Testis (tissue), 3 donors: ENCODE measurements around the gene SIK3. TPM values are rescaled to one million over a fixed set of nuclear protein-coding genes. Genes with fewer than 3 reads are reported as not detected.

Experiments
- DNase-seq: peaks from one replicate; pipeline ENCODE4 v3.0.0-alpha.2; 2019
- H3K27ac ChIP-seq, 2 donors: fragments of 200-600 bp; sonication (generic); one replicate each; pipeline ENCODE4 v1.5.1; 2019
- H3K27me3 ChIP-seq: fragments of 200-600 bp; sonication (generic); one replicate; pipeline ENCODE4 v1.5.1; 2019
- H3K36me3 ChIP-seq: fragments of 200-600 bp; sonication (generic); one replicate; pipeline ENCODE4 v1.5.1; 2017; ENCODE audit warnings: low read depth; ENCODE audit errors: missing control alignments
- H3K4me1 ChIP-seq: fragments of 200-600 bp; sonication (generic); one replicate; pipeline ENCODE4 v1.5.1; 2019
- H3K4me3 ChIP-seq, 2 donors: fragments of 200-600 bp; sonication (generic); one replicate each; pipeline ENCODE4 v1.5.1; 2017 to 2019
- H3K9me3 ChIP-seq: fragments of 200-600 bp; sonication (generic); one replicate; pipeline ENCODE4 v1.5.1; 2017
- CTCF ChIP-seq, 3 experiments: fragments of 450-650 bp in 2 of 3; fragments of 200-600 bp in 1 of 3; sonication (generic) in 1 of 3; IDR thresholded peaks; one replicate each; pipeline ENCODE4 v1.5.1; 2016 to 2019; ENCODE audit warnings: antibody characterized with exemption in 3 of 3, mild to moderate bottlenecking in 2 of 3, moderate library complexity in 1 of 3
- POLR2A ChIP-seq: fragments of 450-650 bp; IDR thresholded peaks from one replicate; pipeline ENCODE4 v1.6.1; 2017; ENCODE audit warnings: antibody characterized with exemption, mild to moderate bottlenecking, moderate library complexity
- WGBS, 2 donors: methylation state at CpG; one replicate each; pipeline ENCODE4 v1.1.5; 2018; 5-methylcytosine and 5-hydroxymethylcytosine counted together
- intact Hi-C: fragments of 100-400 bp; cut with DNase I; formaldehyde crosslinking; loops from one replicate; pipeline ENCODE4 v1.15.1; 2023; ENCODE audit warnings: low total_unique reads
- polyA plus RNA-seq: library from polyadenylated mRNA; stranded (reverse); fragments of 350-450 nt; fragmentation: Illumina TruSeq; extraction: RNeasy Lipid Tissue Mini Kit (QIAGEN cat#74804); gene quantifications from one replicate; pipeline ENCODE4 v1.2.3, GENCODE V29; 2014; ENCODE audit warnings: low read depth, low replicate concordance; ENCODE audit not compliant: insufficient read depth
- total RNA-seq, 2 donors: library from RNA; depleted of rRNA; stranded (reverse); fragments of >200 nt; gene quantifications; one replicate each; pipeline ENCODE4 v1.2.3, GENCODE V29; 2016

SIK3 gene
- total and polyA plus RNA-seq, 3 donors from 2014 or later, result 112 to 125 (median 123) TPM

DNA sequence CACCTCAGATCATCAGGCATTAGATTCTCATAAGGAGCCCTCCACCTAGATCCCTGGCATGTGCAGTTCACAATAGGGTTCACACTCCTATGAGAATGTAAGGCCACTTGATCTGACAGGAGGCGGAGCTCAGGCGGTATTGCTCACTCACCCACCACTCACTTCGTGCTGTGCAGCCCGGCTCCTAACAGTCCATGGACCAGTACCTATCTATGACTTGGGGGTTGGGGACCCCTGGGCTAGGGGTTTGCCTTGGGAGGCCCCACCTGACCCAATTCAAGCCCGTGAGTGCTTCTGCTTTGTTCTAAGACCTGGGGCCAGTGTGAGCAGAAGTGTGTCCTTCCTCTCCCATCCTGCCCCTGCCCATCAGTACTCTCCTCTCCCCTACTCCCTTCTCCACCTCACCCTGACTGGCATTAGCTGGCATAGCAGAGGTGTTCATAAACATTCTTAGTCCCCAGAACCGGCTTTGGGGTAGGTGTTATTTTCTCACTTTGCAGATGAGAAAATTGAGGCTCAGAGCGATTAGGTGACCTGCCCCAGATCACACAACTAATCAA lies 266.4 kb downstream of the SIK3 start:
- Histone ChIP-seq H3K9me3 (no peaks in the 10 kb centered on the region), H3K4me1 (peaks cover 15% of the 10 kb centered on the region), H3K27ac (no peak overlapping the region), H3K27me3 (no peaks in the 10 kb centered on the region), H3K36me3 (no peaks in the 10 kb centered on the region), H3K4me3 (no peak overlapping the region)
- intact Hi-C loops, result no loop called here
- no peak for TF ChIP-seq POLR2A
- DNase-seq, result no peak
- WGBS, 2 donors, result 88 to 96% methylated on average over 5 to 7 of the region's 7 CpGs

- no peaks in the 10 kb centered on the region for H3K9me3 ChIP-seq
- no peak overlapping the region for H3K27ac ChIP-seq
- no peak for DNase-seq
- H3K27me3 ChIP-seq, result no peaks in the 10 kb centered on the region
- H3K4me1 ChIP-seq, result peaks cover 6% of the 10 kb centered on the region
- intact Hi-C loops, result no loop called here
- H3K36me3 ChIP-seq, result no peaks in the 10 kb centered on the region
- 98% methylated on average over 13 to 17 of the region's 17 CpGs for WGBS, 2 donors
- H3K4me3 ChIP-seq, result no peak overlapping the region
- no peak for TF ChIP-seq CTCF (IDR thresholded peaks at IDR 0.05)
- no peak for TF ChIP-seq POLR2A
Measured at GRCh38 chr11:116830184-116830912, 267.9 kb downstream of the SIK3 start.

DNA sequence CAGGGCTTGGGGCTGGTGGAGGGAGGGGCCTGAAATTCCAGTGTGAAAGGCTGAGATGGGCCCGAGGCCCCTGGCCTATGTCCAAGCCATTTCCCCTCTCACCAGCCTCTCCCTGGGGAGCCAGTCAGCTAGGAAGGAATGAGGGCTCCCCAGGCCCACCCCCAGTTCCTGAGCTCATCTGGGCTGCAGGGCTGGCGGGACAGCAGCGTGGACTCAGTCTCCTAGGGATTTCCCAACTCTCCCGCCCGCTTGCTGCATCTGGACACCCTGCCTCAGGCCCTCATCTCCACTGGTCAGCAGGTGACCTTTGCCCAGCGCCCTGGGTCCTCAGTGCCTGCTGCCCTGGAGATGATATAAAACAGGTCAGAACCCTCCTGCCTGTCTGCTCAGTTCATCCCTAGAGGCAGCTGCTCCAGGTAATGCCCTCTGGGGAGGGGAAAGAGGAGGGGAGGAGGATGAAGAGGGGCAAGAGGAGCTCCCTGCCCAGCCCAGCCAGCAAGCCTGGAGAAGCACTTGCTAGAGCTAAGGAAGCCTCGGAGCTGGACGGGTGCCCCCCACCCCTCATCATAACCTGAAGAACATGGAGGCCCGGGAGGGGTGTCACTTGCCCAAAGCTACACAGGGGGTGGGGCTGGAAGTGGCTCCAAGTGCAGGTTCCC lies 268.6 kb downstream of the SIK3 start, which contains the start of gene APOC3:
APOC3 (plus strand) TSS at position 383 of the 659 bp plus-strand sequence. CDS start 676 bp downstream, outside the sequence.
- no peak within 1 kb of the TSS for H3K27ac ChIP-seq
- WGBS, 2 donors, result 86 to 95% methylated on average over 7 to 9 of the region's 9 CpGs

GRCh38 chr11:116828632-116829524 lies 269.4 kb downstream of the SIK3 start:
- Histone ChIP-seq H3K27ac (no peak overlapping the region), H3K27me3 (no peaks in the 10 kb centered on the region)
- TF ChIP-seq POLR2A, result no peak
- no peak for TF ChIP-seq CTCF (IDR thresholded peaks at IDR 0.05)

More for the DNA sequence above, 268.6 kb downstream of the SIK3 start, which contains the start of gene APOC3:
- intact Hi-C loops, result no loop called here
- Histone ChIP-seq H3K4me1 (no peaks in the 10 kb centered on the region), H3K4me3 (no peak within 1 kb of the TSS), H3K27me3 (no peaks in the 10 kb centered on the region), H3K9me3 (no peaks in the 10 kb centered on the region), H3K36me3 (no peaks in the 10 kb centered on the region)
- TF ChIP-seq POLR2A (no peak), CTCF (IDR thresholded peaks at IDR 0.05) (no peak)
- DNase-seq, result no peak

More at GRCh38 chr11:116828632-116829524, 269.4 kb downstream of the SIK3 start:
- whole genome bisulfite sequencing, 2 donors, result 72 to 76% methylated on average over 9 to 16 of the region's 16 CpGs
- no peak overlapping the region for H3K4me3 ChIP-seq
- no peak for DNase-seq
- H3K4me1 ChIP-seq, result no peaks in the 10 kb centered on the region
- H3K9me3 ChIP-seq, result no peaks in the 10 kb centered on the region
- intact Hi-C loops, result no loop called here
- no peaks in the 10 kb centered on the region for H3K36me3 ChIP-seq
